ENCODE measurements around the gene MARCHF3.
"Not testable (repeated sequence)": the region's sequence is repeated elsewhere in the genome, so short reads cannot be mapped to it uniquely, and the experiment has no call there.

The MARCHF3 gene

GRCh38 chr5:127053551-127053950 is 23.2 kb upstream of the MARCHF3 start:
- not testable (repeated sequence) for H3K4me3 ChIP-seq (ENCODE audit: low read depth, low read length); DNase-seq (ENCODE audit: low read depth)

DNA sequence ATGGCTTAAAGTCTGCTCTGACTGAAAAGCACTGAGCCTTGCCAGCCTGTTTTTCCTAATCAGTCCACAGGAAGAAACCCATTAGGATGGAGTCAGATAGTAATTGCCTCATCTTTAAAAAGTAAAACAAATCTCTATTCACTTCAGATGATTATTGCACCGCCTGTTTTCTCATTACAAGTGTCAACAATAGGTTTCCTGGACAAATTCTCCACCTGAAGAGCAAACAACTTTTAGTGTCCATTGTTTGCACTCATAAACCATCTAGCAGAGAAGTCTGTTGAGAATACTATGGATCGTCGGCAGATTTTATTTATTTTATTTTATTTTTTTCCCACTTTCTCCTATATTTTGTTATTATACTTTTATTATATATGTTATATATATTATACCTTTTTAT is 22.7 kb upstream of the MARCHF3 start:
- no peak overlapping the region for H3K4me3 ChIP-seq (ENCODE audit: low read depth, low read length)
- no peak for DNase-seq (ENCODE audit: low read depth)

- no peak for DNase-seq (ENCODE audit: low read depth)
- no peak overlapping the region for H3K4me3 ChIP-seq (ENCODE audit: low read depth, low read length)
Observed at GRCh38 chr5:127051591-127051990, 21.2 kb upstream of the MARCHF3 start.

DNA sequence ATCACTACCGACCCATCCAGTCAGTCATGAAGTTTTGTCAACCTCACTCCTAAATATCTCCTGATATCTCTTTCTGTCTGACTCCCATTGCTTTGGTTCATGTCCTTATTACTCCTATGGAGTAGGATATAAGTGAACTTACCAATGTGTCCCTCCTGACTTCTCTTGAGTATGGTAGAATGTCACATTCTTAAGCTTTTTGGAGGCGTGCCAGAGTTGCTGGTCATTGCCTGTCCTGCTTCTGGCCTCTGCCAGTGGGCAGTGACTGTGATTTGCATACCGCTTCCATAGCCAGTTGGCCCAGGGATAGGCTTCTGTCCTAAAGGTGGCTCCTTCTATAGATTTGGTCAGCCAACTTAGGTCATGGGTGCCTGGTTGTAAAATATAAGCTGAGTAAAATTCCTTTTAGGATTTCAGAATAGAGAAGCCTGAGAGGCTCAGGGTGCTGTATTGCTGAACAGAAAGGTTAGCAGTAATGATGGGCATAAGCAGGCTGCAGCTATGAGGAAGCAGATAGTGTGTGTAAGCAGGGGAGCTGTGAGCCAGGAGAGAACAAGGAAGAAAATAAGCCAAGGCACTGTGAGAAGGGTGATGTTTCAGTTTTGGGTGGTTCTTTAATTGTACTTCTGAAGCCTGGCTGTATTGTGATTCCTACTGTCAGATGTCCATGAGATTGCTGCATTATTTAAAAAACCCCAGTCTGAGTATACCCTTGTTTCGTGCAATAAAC is 16.1 kb upstream of the MARCHF3 start:
- no peak overlapping the region for H3K4me3 ChIP-seq (ENCODE audit: low read depth, low read length)
- DNase-seq (ENCODE audit: low read depth), result no peak

GRCh38 chr5:127042593-127042992 is 12.2 kb upstream of the MARCHF3 start:
- H3K4me3 ChIP-seq (ENCODE audit: low read depth, low read length), result no peak overlapping the region
- no peak for DNase-seq (ENCODE audit: low read depth)

GRCh38 chr5:127041571-127041970 is 11.2 kb upstream of the MARCHF3 start:
- H3K4me3 ChIP-seq (ENCODE audit: low read depth, low read length), result no peak overlapping the region
- no peak for DNase-seq (ENCODE audit: low read depth)

GRCh38 chr5:127040796-127041520 is 10.6 kb upstream of the MARCHF3 start:
- DNase-seq (ENCODE audit: low read depth), result no peak
- H3K4me3 ChIP-seq (ENCODE audit: low read depth, low read length), result no peak overlapping the region

DNA sequence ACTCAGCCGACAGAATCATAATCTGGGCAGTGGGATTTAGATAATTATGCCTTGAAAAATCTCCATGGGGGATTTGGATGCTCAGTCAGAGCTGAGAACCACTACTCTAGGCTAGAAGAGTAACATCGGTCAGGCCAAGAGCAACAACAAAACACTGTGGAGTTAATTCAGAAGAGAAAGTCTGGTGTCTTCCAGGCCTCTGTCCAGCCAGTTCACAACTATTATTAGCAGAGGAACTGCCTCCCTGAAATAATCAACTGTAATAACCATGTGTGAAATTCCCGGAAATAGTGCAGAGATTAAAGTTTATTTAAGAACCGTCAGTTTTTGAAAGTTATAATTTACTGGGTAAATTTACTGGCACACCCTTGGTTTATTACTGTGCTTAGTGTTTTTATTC is 8.2 kb upstream of the MARCHF3 start:
- no peak for DNase-seq (ENCODE audit: low read depth)
- H3K4me3 ChIP-seq (ENCODE audit: low read depth, low read length), result no peak overlapping the region

- DNase-seq (ENCODE audit: low read depth), result no peak
- H3K4me3 ChIP-seq (ENCODE audit: low read depth, low read length), result no peak overlapping the region
Observed at GRCh38 chr5:127031863-127032232, 1.5 kb upstream of the MARCHF3 start.

DNA sequence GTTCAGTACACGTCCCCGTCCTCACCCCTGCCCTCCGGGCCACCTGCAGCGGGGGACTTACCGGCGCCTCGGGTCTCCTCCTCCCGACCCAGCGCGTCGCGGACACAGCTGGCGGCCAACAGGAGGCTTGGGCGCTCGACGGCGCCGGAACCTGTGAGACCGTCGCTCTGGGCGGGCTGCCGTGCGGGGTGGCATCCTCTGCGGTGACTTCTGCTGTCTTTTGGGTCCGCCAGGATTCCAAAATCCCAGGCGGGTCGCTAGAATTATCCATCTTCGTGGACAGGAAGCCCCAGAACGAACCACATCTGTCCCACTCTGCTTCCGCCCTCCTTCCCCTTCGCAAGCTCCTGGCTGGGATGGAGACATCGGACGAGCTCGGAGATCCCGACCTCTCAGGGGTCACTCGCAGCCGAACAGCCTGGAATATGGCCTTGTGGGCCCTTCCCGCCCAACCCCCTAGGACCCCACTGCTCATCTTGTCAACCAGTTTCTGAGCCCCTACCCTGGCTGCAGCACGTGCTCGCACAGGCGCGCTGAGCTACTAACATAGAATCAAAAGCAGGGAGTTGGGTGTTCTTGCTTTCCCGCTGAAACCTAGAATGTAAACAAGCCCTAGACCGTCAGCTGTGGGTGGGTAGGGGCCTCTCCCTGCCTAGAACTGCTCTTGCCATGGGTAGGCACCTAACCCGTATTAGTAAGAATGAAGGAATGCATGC is 947 bp upstream of the MARCHF3 start:
- no peak for DNase-seq (ENCODE audit: low read depth)
- peak overlapping the region; percentile 73 for H3K4me3 ChIP-seq (ENCODE audit: low read depth, low read length)

DNA sequence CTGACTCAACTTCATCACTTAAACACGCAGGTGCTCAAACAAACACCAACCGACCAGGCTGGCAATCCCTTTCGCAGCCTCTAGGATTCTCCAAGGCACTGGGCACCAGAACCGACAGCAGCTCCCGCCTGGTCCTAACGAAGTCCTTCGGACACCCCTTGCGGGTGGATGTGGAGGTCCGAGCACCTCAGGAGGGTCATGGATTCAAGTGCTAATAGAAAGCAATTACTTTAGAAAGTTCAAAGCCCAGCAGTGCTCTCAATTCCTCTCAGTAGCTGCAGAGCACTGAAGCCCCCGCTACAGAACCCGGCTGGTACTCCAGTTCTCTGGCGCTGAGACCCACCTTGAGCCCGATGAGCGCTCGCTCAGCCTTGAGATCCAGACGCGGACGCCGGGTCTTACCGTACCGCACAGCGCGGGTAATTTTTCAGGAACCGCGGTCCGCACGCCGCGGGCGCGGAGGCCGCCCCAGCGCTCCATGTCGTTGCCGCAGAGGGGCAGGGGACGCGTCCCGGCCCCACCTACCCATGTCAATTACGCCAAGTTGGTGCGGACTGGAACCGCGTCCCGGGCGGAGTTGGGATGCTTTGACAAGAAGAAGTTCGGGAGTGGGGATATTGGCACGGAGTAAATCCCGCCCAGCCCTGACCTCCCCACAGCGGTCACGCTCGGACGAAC is 638 bp downstream of the MARCHF3 start:
- peak overlapping the region; percentile 73 for H3K4me3 ChIP-seq (ENCODE audit: low read depth, low read length)
- no peak for DNase-seq (ENCODE audit: low read depth)

DNA sequence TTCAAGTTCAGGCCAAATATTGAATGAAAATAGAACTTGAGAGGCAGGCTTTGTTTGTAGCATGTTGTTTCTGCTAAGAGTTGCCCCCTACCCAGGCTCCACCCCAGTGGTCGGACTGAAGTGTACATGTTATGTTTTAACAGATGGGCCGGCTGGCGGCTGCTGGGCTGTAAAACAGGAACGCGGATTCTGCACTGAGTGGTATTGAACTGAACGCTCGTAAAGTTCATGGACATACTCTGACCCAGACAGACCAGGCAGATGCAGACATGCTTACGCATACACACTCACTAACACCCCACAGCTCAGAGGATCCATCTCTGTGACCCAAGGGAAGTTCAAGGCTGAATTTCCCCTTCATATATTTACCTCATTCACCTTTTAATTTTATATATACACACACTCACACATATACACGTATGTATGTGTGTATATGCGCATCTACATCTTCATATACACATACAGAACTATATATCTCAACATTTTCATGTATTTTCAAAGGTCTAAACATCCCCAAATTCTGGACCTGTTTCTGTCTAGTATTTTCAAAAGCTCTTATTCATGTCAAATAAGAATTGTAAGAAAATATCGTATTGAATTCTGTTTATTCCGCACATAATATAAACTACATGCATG is 1.4 kb downstream of the MARCHF3 start:
- no peak for DNase-seq (ENCODE audit: low read depth)
- peak overlapping the region; percentile 73 for H3K4me3 ChIP-seq (ENCODE audit: low read depth, low read length)

DNA sequence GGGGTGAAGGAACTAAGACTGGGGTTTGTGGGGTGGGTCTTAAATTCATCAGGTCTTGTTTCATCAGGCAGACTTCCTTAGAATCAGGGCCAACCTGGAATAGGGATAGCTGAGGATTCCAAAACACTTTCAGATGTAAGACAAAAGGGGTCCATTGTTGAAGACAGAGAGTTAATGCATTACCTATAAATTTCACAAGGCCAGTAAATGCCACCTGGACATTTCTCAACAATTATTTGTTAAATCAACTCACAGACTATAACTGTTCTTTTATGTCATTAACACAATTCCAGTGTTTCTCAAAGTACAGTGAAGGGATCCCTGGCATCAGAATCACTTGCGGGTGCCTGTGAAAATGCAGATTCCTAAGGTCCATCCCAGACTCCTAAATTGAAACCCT is 2.8 kb downstream of the MARCHF3 start:
- DNase-seq (ENCODE audit: low read depth), result no peak
- H3K4me3 ChIP-seq (ENCODE audit: low read depth, low read length), result no peak overlapping the region

DNA sequence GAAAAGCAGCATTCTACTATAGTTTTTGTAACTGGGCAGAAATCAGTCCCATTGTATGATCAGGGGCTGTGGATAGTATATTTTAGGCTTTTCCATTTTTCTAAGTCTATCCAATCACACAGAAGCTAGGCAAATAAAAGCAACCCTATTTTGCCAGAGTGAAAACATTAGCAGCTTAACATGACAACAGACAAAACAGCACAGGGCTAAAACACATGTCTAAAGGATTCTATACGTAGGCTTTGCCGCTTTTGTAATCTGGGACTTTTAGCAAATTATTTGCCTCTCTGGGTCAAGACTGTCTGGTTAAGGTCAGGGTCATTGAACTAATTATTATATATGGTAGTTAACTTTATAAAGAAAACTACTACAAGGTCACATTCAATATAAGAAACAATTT is 4.2 kb downstream of the MARCHF3 start:
- DNase-seq (ENCODE audit: low read depth), result no peak
- H3K4me3 ChIP-seq (ENCODE audit: low read depth, low read length), result no peak overlapping the region

DNA sequence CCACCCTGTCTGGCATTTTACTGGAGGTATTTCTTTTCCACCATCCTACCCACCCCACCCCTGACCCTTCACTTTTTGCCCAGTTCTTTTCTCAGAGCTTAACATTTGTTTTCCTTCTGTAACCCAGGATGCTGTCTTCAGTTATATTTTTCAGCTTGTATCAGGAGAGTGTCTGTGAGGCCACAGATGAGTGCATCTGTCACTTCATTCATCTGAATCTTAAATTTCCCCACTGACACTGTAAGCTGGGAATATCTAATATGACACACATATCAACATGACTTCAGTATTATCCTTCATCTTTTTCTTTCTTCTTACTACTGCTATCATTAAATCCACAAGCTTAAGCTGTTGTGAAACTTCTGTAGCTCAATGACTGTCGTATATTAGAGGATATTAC is 4.9 kb downstream of the MARCHF3 start:
- H3K4me3 ChIP-seq (ENCODE audit: low read depth, low read length), result no peak overlapping the region
- DNase-seq (ENCODE audit: low read depth), result no peak

DNA sequence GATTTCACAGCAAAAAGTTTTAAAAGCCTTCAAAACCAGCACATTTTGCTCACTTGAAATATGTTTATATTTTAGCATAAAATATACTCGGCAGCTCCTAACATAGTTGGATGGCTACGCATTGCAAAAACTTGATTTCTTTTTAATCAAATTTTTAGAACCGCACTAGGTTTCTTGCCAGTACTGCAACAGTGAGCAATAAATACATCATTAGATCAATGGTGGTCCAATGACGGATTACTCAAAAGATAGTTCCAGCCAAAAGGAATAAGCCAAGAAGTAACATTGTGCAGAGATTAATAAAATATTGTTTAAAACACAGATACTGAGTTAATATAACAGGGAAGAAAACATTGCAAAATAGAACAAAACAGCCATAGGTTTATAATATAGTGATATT is 5.5 kb downstream of the MARCHF3 start:
- DNase-seq (ENCODE audit: low read depth), result no peak
- H3K4me3 ChIP-seq (ENCODE audit: low read depth, low read length), result no peak overlapping the region

DNA sequence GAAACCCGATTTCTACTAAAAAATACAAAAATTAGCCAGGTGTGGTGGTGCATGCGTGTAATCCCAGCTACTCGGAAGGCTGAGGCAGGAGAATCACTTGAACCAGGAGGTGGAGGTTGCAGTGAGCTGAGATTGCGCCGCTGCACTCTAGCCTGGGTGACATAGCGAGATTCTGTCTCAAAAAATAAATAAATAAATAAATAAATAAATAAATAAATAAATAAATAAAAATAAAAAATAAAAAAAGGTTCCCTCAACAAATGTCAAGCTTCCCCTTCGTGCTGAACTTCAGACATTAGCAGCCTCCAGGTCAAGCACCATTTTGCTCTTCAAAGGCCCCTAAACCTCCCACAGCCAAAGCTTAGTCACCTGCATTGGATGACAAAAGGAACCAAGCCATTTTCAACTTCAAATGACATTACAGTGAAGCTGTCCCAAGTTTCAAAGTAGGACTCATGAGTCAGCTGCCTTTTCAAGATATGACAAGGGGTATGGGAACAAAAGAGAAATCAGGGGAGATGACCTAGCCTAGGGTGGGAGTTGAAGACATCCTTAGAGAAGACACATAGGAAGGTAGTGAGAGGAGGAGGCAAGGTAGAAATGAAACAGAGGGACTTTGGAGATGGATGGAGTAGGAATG is 6.7 kb downstream of the MARCHF3 start:
- DNase-seq (ENCODE audit: low read depth); H3K4me3 ChIP-seq (ENCODE audit: low read depth, low read length): not testable (repeated sequence)

DNA sequence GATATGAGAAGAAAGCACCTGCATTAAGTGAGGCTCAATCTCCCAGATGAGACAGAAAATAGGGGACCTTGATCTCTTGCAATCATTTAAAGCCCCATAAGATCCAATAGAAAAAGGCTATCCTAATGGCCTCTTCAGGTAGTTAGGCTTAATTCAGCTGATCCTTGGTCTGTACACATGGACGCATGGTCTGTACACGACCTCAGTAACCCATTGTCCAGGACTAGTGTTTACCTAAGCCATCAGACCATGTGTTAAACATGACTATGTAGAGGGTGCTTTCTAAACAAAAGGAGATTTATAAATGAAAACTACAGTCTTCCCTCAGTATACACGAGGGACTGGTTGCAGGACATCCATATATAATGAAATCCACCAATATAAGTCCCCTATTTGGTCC is 7.5 kb downstream of the MARCHF3 start:
- no peak for DNase-seq (ENCODE audit: low read depth)

DNA sequence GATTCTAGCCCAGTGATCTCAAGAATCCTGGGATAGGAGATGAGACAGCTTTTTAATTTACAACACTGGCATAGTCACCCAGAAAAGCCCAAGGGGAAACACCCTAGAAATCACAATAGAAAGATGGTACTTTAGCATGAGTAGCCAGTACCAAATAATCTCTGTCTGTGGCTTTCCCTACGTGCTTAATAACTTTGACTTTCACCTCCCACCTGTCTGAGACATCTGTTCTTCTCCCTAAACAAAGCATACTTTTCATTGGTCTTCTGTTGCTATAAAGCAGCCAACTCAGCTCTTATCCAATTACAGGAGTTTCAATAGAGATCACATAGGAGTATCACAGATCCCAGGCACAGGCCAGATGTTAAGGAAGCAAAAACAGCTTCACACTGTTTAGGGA is 10.4 kb downstream of the MARCHF3 start:
- no peak overlapping the region for H3K4me3 ChIP-seq (ENCODE audit: low read depth, low read length)
- no peak for DNase-seq (ENCODE audit: low read depth)

More for the DNA sequence above, 7.5 kb downstream of the MARCHF3 start:
- H3K4me3 ChIP-seq (ENCODE audit: low read depth, low read length), result no peak overlapping the region
